ENCODE measurements around the gene TMEM129. TPM values are rescaled to one million over a fixed set of nuclear protein-coding genes. Genes with fewer than 3 reads are reported as not detected.

The TMEM129 gene
- total and polyA plus RNA-seq, 10 of the 15 experiments (the other 5 are each of a cell fraction or from before 2014, with no cell fraction given) = 0.19 to 24.9 (median 13.2) TPM

- TF ChIP-seq MLLT1 (IDR thresholded peaks at IDR 0.05) (peak; percentile 70; the same call in 1 of the 2 replicates), MTA3 (IDR thresholded peaks at IDR 0.05; ENCODE audit: borderline replicate concordance, low read length) (no peak), PML (IDR thresholded peaks at IDR 0.05; ENCODE audit: low read length) (no peak), EED (IDR thresholded peaks at IDR 0.05; ENCODE audit: low read depth) (no peak), MXI1 (IDR thresholded peaks at IDR 0.05; ENCODE audit: low read depth, low read length) (peak; percentile 96), POLR2AphosphoS5 (IDR thresholded peaks at IDR 0.05; ENCODE audit: low read length) (peak; percentile 74), ETV6 (conservative IDR thresholded peaks at IDR 0.05 in 1 of 2, IDR thresholded peaks at IDR 0.05 in 1 of 2; ENCODE audit: borderline replicate concordance in 1 of 2, low read depth in 1 of 2) (no peak), GABPA (IDR thresholded peaks at IDR 0.05; ENCODE audit: low read depth) (no peak), NR2C2 (IDR thresholded peaks at IDR 0.05; ENCODE audit: borderline replicate concordance, control insufficient read depth, insufficient read length, low read depth) (no peak), MEF2B (IDR thresholded peaks at IDR 0.05; ENCODE audit: partially characterized antibody, poor library complexity, severe bottlenecking) (no peak), RUNX3 (IDR thresholded peaks at IDR 0.05; ENCODE audit: low read length) (no peak)
- TF ChIP-seq, protein P1, sequence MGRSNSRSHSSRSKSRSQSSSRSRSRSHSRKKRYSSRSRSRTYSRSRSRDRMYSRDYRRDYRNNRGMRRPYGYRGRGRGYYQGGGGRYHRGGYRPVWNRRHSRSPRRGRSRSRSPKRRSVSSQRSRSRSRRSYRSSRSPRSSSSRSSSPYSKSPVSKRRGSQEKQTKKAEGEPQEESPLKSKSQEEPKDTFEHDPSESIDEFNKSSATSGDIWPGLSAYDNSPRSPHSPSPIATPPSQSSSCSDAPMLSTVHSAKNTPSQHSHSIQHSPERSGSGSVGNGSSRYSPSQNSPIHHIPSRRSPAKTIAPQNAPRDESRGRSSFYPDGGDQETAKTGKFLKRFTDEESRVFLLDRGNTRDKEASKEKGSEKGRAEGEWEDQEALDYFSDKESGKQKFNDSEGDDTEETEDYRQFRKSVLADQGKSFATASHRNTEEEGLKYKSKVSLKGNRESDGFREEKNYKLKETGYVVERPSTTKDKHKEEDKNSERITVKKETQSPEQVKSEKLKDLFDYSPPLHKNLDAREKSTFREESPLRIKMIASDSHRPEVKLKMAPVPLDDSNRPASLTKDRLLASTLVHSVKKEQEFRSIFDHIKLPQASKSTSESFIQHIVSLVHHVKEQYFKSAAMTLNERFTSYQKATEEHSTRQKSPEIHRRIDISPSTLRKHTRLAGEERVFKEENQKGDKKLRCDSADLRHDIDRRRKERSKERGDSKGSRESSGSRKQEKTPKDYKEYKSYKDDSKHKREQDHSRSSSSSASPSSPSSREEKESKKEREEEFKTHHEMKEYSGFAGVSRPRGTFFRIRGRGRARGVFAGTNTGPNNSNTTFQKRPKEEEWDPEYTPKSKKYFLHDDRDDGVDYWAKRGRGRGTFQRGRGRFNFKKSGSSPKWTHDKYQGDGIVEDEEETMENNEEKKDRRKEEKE (IDR thresholded peaks at IDR 0.05) = peak; percentile 95
- TF ChIP-seq, protein P2, sequence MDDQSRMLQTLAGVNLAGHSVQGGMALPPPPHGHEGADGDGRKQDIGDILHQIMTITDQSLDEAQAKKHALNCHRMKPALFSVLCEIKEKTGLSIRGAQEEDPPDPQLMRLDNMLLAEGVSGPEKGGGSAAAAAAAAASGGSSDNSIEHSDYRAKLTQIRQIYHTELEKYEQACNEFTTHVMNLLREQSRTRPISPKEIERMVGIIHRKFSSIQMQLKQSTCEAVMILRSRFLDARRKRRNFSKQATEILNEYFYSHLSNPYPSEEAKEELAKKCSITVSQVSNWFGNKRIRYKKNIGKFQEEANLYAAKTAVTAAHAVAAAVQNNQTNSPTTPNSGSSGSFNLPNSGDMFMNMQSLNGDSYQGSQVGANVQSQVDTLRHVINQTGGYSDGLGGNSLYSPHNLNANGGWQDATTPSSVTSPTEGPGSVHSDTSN (IDR thresholded peaks at IDR 0.05; ENCODE audit: insufficient replicate concordance, low read depth, low read length) = no peak
- TF ChIP-seq, protein P3, sequence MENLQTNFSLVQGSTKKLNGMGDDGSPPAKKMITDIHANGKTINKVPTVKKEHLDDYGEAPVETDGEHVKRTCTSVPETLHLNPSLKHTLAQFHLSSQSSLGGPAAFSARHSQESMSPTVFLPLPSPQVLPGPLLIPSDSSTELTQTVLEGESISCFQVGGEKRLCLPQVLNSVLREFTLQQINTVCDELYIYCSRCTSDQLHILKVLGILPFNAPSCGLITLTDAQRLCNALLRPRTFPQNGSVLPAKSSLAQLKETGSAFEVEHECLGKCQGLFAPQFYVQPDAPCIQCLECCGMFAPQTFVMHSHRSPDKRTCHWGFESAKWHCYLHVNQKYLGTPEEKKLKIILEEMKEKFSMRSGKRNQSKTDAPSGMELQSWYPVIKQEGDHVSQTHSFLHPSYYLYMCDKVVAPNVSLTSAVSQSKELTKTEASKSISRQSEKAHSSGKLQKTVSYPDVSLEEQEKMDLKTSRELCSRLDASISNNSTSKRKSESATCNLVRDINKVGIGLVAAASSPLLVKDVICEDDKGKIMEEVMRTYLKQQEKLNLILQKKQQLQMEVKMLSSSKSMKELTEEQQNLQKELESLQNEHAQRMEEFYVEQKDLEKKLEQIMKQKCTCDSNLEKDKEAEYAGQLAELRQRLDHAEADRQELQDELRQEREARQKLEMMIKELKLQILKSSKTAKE (IDR thresholded peaks at IDR 0.05; ENCODE audit: low read depth, poor library complexity, severe bottlenecking) = no peak
- TF ChIP-seq, protein P4, sequence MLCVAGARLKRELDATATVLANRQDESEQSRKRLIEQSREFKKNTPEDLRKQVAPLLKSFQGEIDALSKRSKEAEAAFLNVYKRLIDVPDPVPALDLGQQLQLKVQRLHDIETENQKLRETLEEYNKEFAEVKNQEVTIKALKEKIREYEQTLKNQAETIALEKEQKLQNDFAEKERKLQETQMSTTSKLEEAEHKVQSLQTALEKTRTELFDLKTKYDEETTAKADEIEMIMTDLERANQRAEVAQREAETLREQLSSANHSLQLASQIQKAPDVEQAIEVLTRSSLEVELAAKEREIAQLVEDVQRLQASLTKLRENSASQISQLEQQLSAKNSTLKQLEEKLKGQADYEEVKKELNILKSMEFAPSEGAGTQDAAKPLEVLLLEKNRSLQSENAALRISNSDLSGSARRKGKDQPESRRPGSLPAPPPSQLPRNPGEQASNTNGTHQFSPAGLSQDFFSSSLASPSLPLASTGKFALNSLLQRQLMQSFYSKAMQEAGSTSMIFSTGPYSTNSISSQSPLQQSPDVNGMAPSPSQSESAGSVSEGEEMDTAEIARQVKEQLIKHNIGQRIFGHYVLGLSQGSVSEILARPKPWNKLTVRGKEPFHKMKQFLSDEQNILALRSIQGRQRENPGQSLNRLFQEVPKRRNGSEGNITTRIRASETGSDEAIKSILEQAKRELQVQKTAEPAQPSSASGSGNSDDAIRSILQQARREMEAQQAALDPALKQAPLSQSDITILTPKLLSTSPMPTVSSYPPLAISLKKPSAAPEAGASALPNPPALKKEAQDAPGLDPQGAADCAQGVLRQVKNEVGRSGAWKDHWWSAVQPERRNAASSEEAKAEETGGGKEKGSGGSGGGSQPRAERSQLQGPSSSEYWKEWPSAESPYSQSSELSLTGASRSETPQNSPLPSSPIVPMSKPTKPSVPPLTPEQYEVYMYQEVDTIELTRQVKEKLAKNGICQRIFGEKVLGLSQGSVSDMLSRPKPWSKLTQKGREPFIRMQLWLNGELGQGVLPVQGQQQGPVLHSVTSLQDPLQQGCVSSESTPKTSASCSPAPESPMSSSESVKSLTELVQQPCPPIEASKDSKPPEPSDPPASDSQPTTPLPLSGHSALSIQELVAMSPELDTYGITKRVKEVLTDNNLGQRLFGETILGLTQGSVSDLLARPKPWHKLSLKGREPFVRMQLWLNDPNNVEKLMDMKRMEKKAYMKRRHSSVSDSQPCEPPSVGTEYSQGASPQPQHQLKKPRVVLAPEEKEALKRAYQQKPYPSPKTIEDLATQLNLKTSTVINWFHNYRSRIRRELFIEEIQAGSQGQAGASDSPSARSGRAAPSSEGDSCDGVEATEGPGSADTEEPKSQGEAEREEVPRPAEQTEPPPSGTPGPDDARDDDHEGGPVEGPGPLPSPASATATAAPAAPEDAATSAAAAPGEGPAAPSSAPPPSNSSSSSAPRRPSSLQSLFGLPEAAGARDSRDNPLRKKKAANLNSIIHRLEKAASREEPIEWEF (IDR thresholded peaks at IDR 0.05; ENCODE audit: insufficient replicate concordance, low read depth, low read length) = no peak
Observed at GRCh38 chr4:1712216-1713002, 8.7 kb downstream of the TMEM129 start, which contains the start of gene SLBP (continued).

All from GM12878 (cell line).